Loucy (cell line): ENCODE measurements around the gene FOXP1.

Experiments
- H2AFZ ChIP-seq: fragments of 200-600 bp; sonication (generic); 2 replicates; pipeline ENCODE4 v1.6.0; 2016; ENCODE audit warnings: antibody characterized with exemption, mild to moderate bottlenecking, low read length, moderate library complexity
- H3F3A ChIP-seq: fragments of 200-600 bp; 2 replicates; pipeline ENCODE4 v1.6.0; 2016; ENCODE audit warnings: antibody characterized with exemption, low read depth, mild to moderate bottlenecking
- H3K27me3 ChIP-seq: fragments of 200-600 bp; sonication (generic); 2 replicates; pipeline ENCODE4 v1.6.1; 2014; ENCODE audit warnings: low read length, mild to moderate bottlenecking; ENCODE audit not compliant: insufficient read depth, poor library complexity, severe bottlenecking
- H3K36me3 ChIP-seq: fragments of 200-600 bp; sonication (generic); 2 replicates; pipeline ENCODE4 v1.6.1; 2016; ENCODE audit warnings: low read length; ENCODE audit not compliant: insufficient read depth
- H3K4me1 ChIP-seq: fragments of 200-600 bp; sonication (generic); 2 replicates; pipeline ENCODE4 v1.5.1; 2014; ENCODE audit warnings: low read length, mild to moderate bottlenecking; ENCODE audit not compliant: insufficient read depth, poor library complexity, severe bottlenecking
- H3K4me2 ChIP-seq: fragments of 200-600 bp; sonication (generic); 2 replicates; pipeline ENCODE4 v1.6.0; 2014; ENCODE audit warnings: antibody characterized with exemption, low read length, low read depth, mild to moderate bottlenecking; ENCODE audit not compliant: poor library complexity, severe bottlenecking
- H3K4me3 ChIP-seq: fragments of 200-600 bp; sonication (generic); 2 replicates; pipeline ENCODE4 v1.5.1; 2014; ENCODE audit warnings: low read length, mild to moderate bottlenecking, mixed read lengths; ENCODE audit not compliant: poor library complexity, severe bottlenecking
- H3K79me2 ChIP-seq: fragments of 200-600 bp; sonication (generic); 2 replicates; pipeline ENCODE4 v1.6.1; 2014; ENCODE audit warnings: low read length; ENCODE audit not compliant: insufficient read depth
- H3K9ac ChIP-seq: fragments of 200-600 bp; sonication (generic); 2 replicates; pipeline ENCODE4 v1.6.0; 2014; ENCODE audit warnings: mild to moderate bottlenecking, low read depth, low read length, moderate library complexity; ENCODE audit not compliant: poor library complexity, severe bottlenecking
- H3K9me2 ChIP-seq: fragments of 200-600 bp; sonication (generic); replicated peaks from 2 replicates; pipeline ENCODE4 v1.6.1; 2016; ENCODE audit warnings: low read depth, low read length, mixed read lengths
- H3K9me3 ChIP-seq: fragments of 200-600 bp; sonication (generic); 2 replicates; pipeline ENCODE4 v1.6.1; 2014; ENCODE audit warnings: mild to moderate bottlenecking, antibody characterized with exemption, low read length, low read depth; ENCODE audit not compliant: insufficient read depth
- H4K20me1 ChIP-seq: fragments of 200-600 bp; sonication (generic); 2 replicates; pipeline ENCODE4 v1.6.0; 2014; ENCODE audit warnings: antibody characterized with exemption, low read length, mild to moderate bottlenecking; ENCODE audit not compliant: insufficient read depth, poor library complexity, severe bottlenecking
- EZH2phosphoT487 ChIP-seq: fragments of 200-600 bp; IDR thresholded peaks from 2 replicates; pipeline ENCODE4 v1.6.1; 2018; ENCODE audit warnings: antibody characterized with exemption, mild to moderate bottlenecking, moderate library complexity, borderline replicate concordance
- TF ChIP-seq, protein P1 (sequence below): fragments of 200-600 bp; sonication (generic); conservative IDR thresholded peaks from 2 replicates; pipeline ENCODE4 v1.5.1; 2014; ENCODE audit warnings: mild to moderate bottlenecking, antibody characterized with exemption, low read length

The FOXP1 gene

DNA sequence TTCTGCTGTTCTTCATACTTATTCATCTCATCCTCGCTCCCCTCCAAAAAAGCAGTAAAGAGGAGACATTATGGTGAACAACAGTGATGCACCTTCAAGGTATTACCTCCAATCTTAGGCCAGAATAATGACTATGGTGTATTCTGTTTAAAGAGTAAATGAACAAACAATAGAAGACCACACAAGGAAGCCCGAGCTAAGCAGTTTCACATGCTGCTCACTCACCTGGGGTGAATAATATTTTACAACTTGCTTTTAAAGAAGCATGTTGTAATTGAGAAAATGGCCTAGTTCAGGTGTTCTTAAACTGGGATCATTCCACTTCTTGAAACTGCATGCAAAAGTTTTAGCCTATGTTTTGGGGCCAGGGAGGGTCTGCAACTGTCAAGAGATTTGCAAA, 581.2 kb downstream of the FOXP1 start:
- Histone ChIP-seq H4K20me1 (no peaks in the 10 kb centered on the region), H3K9me2 (no peaks in the 10 kb centered on the region), H3K4me1 (peaks cover 3% of the 10 kb centered on the region), H3K4me3 (no peak overlapping the region), H3K36me3 (peaks cover 43% of the 10 kb centered on the region), H3K4me2 (no peak overlapping the region), H2AFZ (no peak overlapping the region), H3K9ac (no peak overlapping the region), H3K9me3 (no peaks in the 10 kb centered on the region), H3K79me2 (peaks cover 35% of the 10 kb centered on the region), H3F3A (no peaks in the 10 kb centered on the region), H3K27me3 (no peaks in the 10 kb centered on the region)
- no peak for TF ChIP-seq EZH2phosphoT487

- Histone ChIP-seq H3K9ac (no peak overlapping the region), H3K79me2 (peaks cover 34% of the 10 kb centered on the region), H3K4me2 (no peak overlapping the region), H2AFZ (no peak overlapping the region), H3K9me2 (no peaks in the 10 kb centered on the region), H3F3A (no peaks in the 10 kb centered on the region), H3K36me3 (peaks cover 50% of the 10 kb centered on the region), H4K20me1 (no peaks in the 10 kb centered on the region), H3K4me3 (no peak overlapping the region), H3K27me3 (no peaks in the 10 kb centered on the region), H3K9me3 (no peaks in the 10 kb centered on the region), H3K4me1 (peaks cover 3% of the 10 kb centered on the region)
- no peak for TF ChIP-seq EZH2phosphoT487
- TF ChIP-seq, protein P1, sequence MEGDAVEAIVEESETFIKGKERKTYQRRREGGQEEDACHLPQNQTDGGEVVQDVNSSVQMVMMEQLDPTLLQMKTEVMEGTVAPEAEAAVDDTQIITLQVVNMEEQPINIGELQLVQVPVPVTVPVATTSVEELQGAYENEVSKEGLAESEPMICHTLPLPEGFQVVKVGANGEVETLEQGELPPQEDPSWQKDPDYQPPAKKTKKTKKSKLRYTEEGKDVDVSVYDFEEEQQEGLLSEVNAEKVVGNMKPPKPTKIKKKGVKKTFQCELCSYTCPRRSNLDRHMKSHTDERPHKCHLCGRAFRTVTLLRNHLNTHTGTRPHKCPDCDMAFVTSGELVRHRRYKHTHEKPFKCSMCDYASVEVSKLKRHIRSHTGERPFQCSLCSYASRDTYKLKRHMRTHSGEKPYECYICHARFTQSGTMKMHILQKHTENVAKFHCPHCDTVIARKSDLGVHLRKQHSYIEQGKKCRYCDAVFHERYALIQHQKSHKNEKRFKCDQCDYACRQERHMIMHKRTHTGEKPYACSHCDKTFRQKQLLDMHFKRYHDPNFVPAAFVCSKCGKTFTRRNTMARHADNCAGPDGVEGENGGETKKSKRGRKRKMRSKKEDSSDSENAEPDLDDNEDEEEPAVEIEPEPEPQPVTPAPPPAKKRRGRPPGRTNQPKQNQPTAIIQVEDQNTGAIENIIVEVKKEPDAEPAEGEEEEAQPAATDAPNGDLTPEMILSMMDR: no peak
Measured at GRCh38 chr3:71001303-71001830, 582.2 kb downstream of the FOXP1 start.

GRCh38 chr3:71000483-71000882, 583.0 kb downstream of the FOXP1 start:
- H3K9ac ChIP-seq: no peak overlapping the region
- peaks cover 3% of the 10 kb centered on the region for H3K4me1 ChIP-seq
- H4K20me1 ChIP-seq: no peaks in the 10 kb centered on the region

GRCh38 chr3:70999730-71000129, 583.8 kb downstream of the FOXP1 start:
- no peak overlapping the region for H3K9ac ChIP-seq
- H3K4me2 ChIP-seq: no peak overlapping the region
- no peak overlapping the region for H2AFZ ChIP-seq

More at GRCh38 chr3:71000483-71000882, 583.0 kb downstream of the FOXP1 start:
- TF ChIP-seq, protein P1: no peak
- no peak for TF ChIP-seq EZH2phosphoT487
- Histone ChIP-seq H3K9me3 (no peaks in the 10 kb centered on the region), H3K36me3 (peaks cover 56% of the 10 kb centered on the region), H3K9me2 (no peaks in the 10 kb centered on the region), H3K4me3 (no peak overlapping the region), H3K27me3 (no peaks in the 10 kb centered on the region), H3K4me2 (no peak overlapping the region), H2AFZ (no peak overlapping the region), H3F3A (no peaks in the 10 kb centered on the region), H3K79me2 (peaks cover 28% of the 10 kb centered on the region)

More at GRCh38 chr3:70999730-71000129, 583.8 kb downstream of the FOXP1 start:
- Histone ChIP-seq H3F3A (no peaks in the 10 kb centered on the region), H3K79me2 (peaks cover 25% of the 10 kb centered on the region), H4K20me1 (no peaks in the 10 kb centered on the region), H3K4me3 (no peak overlapping the region), H3K27me3 (no peaks in the 10 kb centered on the region), H3K9me2 (no peaks in the 10 kb centered on the region), H3K36me3 (peaks cover 63% of the 10 kb centered on the region), H3K4me1 (peaks cover 3% of the 10 kb centered on the region), H3K9me3 (no peaks in the 10 kb centered on the region)
- TF ChIP-seq, protein P1: no peak
- TF ChIP-seq EZH2phosphoT487: no peak
